A549 (cell line): ENCODE measurements around the gene ECI1.

ENCODE experiments used
- ATOH8 ChIP-seq: fragments of 250-450 bp; sonication (Bioruptor Pico); IDR thresholded peaks from 2 replicates; pipeline ENCODE4 v1.5.0; 2020; ENCODE audit warnings: low read depth, mild to moderate bottlenecking, moderate library complexity
- BHLHE40 ChIP-seq: IDR thresholded peaks from 2 replicates; pipeline ENCODE4 v1.6.1; 2012; ENCODE audit warnings: low read depth, low read length, inconsistent platforms
- CEBPB ChIP-seq, 2 experiments: fragments of >200 bp in 1 of 2; sonication (Bioruptor Twin) in 1 of 2; formaldehyde crosslinking in 1 of 2; IDR thresholded peaks; 2 replicates each; pipeline ENCODE4 v1.6.1; 2012 to 2016
- CTCF ChIP-seq: fragments of >200 bp; sonication (Bioruptor Twin); formaldehyde crosslinking; IDR thresholded peaks from 3 replicates; pipeline ENCODE4 v1.5.1; 2016
- KDM1A ChIP-seq: fragments of 200-600 bp; sonication (generic); IDR thresholded peaks from 2 replicates; pipeline ENCODE4 v1.6.1; 2016; ENCODE audit warnings: low read depth, mild to moderate bottlenecking
- POLR2A ChIP-seq: IDR thresholded peaks from 2 replicates; pipeline ENCODE4 v1.6.1; 2012; ENCODE audit warnings: mild to moderate bottlenecking, low read length
- USF2 ChIP-seq: fragments of 450-650 bp; IDR thresholded peaks from 2 replicates; pipeline ENCODE4 v1.6.1; 2014; ENCODE audit warnings: antibody characterized with exemption

- TF ChIP-seq POLR2A (no peak), KDM1A (no peak), ATOH8 (no peak), BHLHE40 (no peak), CTCF (no peak), CEBPB (IDR thresholded peaks at IDR 0.05) (no peak), USF2 (no peak)
Measured at GRCh38 chr16:2252806-2253148, 1.4 kb upstream of the ECI1 start.
